Activated CD4-positive, alpha-beta T cell treated with anti-CD3 and anti-CD28 coated beads, Interleukin-2, amount 10 ng/mL, durations not matched to agents 24 days and 14 days (primary cell): ENCODE results near the gene DSCAM. TPM values are rescaled to one million over a fixed set of nuclear protein-coding genes. Genes with fewer than 3 reads are reported as not detected.
"Not testable (repeated sequence)": the region's sequence is repeated elsewhere in the genome, so short reads cannot be mapped to it uniquely, and the experiment has no call there.

Experiments
- DNase-seq: peaks from one replicate; pipeline ENCODE4 v3.0.0; 2022
- H3K27ac Mint-ChIP-seq: one replicate; pipeline ENCODE4 v1.8.0; 2022; ENCODE audit warnings: mild to moderate bottlenecking, mixed read lengths
- H3K27me3 Mint-ChIP-seq: one replicate; pipeline ENCODE4 v1.8.0; 2022; ENCODE audit warnings: mixed read lengths
- H3K36me3 Mint-ChIP-seq: one replicate; pipeline ENCODE4 v1.8.0; 2022; ENCODE audit warnings: low read depth, mild to moderate bottlenecking, mixed read lengths
- H3K4me1 Mint-ChIP-seq: one replicate; pipeline ENCODE4 v1.8.0; 2021; ENCODE audit warnings: mixed read lengths
- H3K4me3 Mint-ChIP-seq: one replicate; pipeline ENCODE4 v1.8.0; 2022; ENCODE audit warnings: mild to moderate bottlenecking, moderate library complexity, mixed read lengths
- H3K9me3 Mint-ChIP-seq: one replicate; pipeline ENCODE4 v1.8.0; 2021; ENCODE audit warnings: mixed read lengths
- intact Hi-C: fragments of 100-400 bp; cut with micrococcal nuclease; formaldehyde crosslinking; loops from one replicate; pipeline ENCODE4 v1.15.1; 2023
- total RNA-seq: library from RNA; stranded (reverse); gene quantifications from 2 replicates; pipeline ENCODE4 v1.2.3, GENCODE V29; 2022

Gene DSCAM
- total RNA-seq, 1 donor from 2014 or later = not detected

GRCh38 chr21:40320718-40321117 is 526.2 kb downstream of the DSCAM start:
- H3K9me3 Mint-ChIP-seq, H3K36me3 Mint-ChIP-seq, H3K4me3 Mint-ChIP-seq, intact Hi-C loops, H3K27ac Mint-ChIP-seq, DNase-seq, H3K4me1 Mint-ChIP-seq, H3K27me3 Mint-ChIP-seq: not testable (repeated sequence)

- Mint-ChIP-seq H3K27ac (no peak overlapping the region), H3K9me3 (peaks cover 11% of the 10 kb centered on the region), H3K4me1 (no peaks in the 10 kb centered on the region), H3K36me3 (no peaks in the 10 kb centered on the region), H3K4me3 (no peak overlapping the region), H3K27me3 (no peaks in the 10 kb centered on the region)
- no peak for DNase-seq
- intact Hi-C loops = no loop called here
Measured at GRCh38 chr21:40318371-40318770, 528.6 kb downstream of the DSCAM start.

DNA sequence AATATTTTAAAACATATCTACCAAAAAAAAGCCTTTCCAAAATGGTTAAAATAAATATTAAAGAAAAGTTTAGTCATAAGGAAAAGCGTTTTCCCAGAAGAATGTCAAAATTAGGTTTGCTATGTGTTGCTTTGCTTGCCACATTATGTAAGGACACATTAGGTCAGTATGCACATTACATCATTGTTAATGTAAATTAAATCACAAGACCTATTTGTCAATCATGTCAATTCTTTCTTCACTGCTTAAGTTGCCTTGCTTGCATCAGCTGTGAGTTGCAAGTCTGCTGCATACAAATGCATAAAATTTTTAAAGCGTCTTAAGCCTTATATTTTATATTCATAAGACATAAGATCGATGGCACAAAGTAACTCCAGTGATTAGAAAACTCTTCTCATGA is 530.9 kb downstream of the DSCAM start:
- intact Hi-C loops = no loop called here

DNA sequence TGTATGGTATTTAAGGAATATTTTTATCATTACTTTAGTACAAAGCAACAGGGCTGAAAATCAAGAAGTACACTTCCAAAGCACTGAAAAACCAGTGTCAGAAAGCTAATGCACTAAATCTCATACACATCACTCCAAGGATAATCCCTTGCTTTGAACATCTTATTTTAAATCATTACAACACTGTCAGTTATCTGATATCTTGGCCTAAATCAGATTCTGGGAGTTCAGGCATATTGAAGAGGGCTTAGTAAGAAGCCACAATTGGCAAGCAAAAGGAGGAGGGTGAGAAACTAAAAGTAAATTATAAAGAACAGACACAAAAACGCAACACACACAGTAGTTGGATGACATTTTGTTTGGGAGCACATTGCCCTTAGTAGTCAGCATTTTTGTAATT is 531.3 kb downstream of the DSCAM start:
- DNase-seq = no peak

More for the DNA sequence above, 530.9 kb downstream of the DSCAM start:
- H3K27me3 Mint-ChIP-seq = no peaks in the 10 kb centered on the region
- H3K36me3 Mint-ChIP-seq = no peaks in the 10 kb centered on the region
- H3K9me3 Mint-ChIP-seq = peaks cover 8% of the 10 kb centered on the region
- no peak overlapping the region for H3K27ac Mint-ChIP-seq
- H3K4me1 Mint-ChIP-seq = no peaks in the 10 kb centered on the region
- H3K4me3 Mint-ChIP-seq = no peak overlapping the region
- no peak for DNase-seq

GRCh38 chr21:40313260-40313659 is 533.7 kb downstream of the DSCAM start:
- no peak overlapping the region for H3K27ac Mint-ChIP-seq
- intact Hi-C loops = no loop called here
- DNase-seq = no peak
- no peaks in the 10 kb centered on the region for H3K4me1 Mint-ChIP-seq
- peaks cover 8% of the 10 kb centered on the region for H3K9me3 Mint-ChIP-seq
- H3K27me3 Mint-ChIP-seq = no peaks in the 10 kb centered on the region
- no peak overlapping the region for H3K4me3 Mint-ChIP-seq
- H3K36me3 Mint-ChIP-seq = no peaks in the 10 kb centered on the region

More for the DNA sequence above, 531.3 kb downstream of the DSCAM start:
- Mint-ChIP-seq H3K27me3 (no peaks in the 10 kb centered on the region), H3K36me3 (no peaks in the 10 kb centered on the region), H3K9me3 (peaks cover 8% of the 10 kb centered on the region), H3K4me3 (no peak overlapping the region), H3K4me1 (no peaks in the 10 kb centered on the region), H3K27ac (no peak overlapping the region)
- intact Hi-C loops = no loop called here

GRCh38 chr21:40300300-40300699 is 546.7 kb downstream of the DSCAM start:
- Mint-ChIP-seq H3K4me3 (no peak overlapping the region), H3K27me3 (no peaks in the 10 kb centered on the region), H3K9me3 (peaks cover 7% of the 10 kb centered on the region), H3K4me1 (no peaks in the 10 kb centered on the region), H3K36me3 (no peaks in the 10 kb centered on the region), H3K27ac (no peak overlapping the region)
- intact Hi-C loops = no loop called here
- no peak for DNase-seq

GRCh38 chr21:40299451-40299850 is 547.5 kb downstream of the DSCAM start:
- Mint-ChIP-seq H3K9me3 (peaks cover 7% of the 10 kb centered on the region), H3K4me3 (no peak overlapping the region), H3K27ac (no peak overlapping the region), H3K36me3 (no peaks in the 10 kb centered on the region), H3K27me3 (no peaks in the 10 kb centered on the region), H3K4me1 (no peaks in the 10 kb centered on the region)
- intact Hi-C loops = no loop called here
- no peak for DNase-seq

DNA sequence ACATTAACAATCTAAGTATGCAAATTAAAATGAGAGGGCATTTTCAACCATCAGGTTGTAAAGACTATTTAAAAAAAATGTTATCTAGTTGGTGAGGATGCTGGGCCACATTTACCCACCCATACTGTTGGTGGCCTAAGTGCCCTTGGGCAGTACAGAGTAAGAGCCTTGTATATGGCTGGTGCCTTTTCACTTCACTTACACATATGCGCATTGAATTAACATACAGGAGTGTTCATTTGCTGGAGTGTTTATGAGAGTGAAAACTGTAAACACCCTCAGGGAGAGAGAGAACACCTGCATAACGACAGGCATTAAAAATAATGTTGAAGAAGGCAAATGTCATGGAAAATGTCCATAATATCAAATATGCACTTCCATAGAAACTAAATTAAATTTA is 552.6 kb downstream of the DSCAM start:
- no peaks in the 10 kb centered on the region for H3K27me3 Mint-ChIP-seq

DNA sequence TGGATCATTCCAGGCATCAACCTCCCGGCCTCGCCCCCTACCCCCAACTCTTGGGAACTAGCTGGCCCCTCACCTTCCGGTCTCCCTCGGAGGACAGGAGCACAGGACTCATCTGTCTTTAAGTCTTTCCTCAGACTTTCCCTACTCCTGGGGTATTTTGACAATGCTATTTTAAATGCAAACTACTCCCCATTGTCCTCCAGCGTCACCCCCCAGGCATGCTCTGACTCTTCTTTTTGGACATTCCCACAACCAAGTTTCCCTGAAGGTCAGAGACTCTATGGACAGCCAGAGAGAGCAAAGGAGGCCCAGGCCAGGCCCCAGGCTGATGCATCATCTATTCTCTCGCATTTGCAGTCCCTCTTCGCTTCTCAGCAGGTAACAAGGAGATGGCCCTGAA is 555.4 kb downstream of the DSCAM start:
- Mint-ChIP-seq H3K36me3 (no peaks in the 10 kb centered on the region), H3K27ac (no peak overlapping the region)
- intact Hi-C loops = no loop called here

More for the DNA sequence above, 552.6 kb downstream of the DSCAM start:
- DNase-seq = no peak
- intact Hi-C loops = no loop called here
- no peak overlapping the region for H3K4me3 Mint-ChIP-seq
- H3K36me3 Mint-ChIP-seq = no peaks in the 10 kb centered on the region
- H3K4me1 Mint-ChIP-seq = no peaks in the 10 kb centered on the region
- no peak overlapping the region for H3K27ac Mint-ChIP-seq
- no peaks in the 10 kb centered on the region for H3K9me3 Mint-ChIP-seq

DNA sequence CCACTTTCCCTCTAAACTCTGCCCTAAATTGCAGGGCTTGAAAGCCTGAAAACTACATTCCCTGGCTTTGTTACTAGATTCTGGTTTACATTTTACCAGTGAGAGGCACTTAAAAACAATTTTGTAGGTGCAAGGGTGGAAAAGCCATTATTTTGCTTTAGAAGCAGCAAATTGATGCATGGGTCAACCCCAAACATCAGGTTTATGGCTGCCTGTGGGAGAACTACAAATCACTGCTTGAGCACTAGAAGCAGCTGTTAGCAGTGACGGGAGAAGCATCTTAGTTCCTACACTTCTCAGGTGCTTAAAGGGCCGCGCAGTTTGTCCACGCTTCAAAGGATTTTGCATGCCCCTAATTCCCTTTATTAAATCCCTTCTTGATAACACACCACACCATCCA is 562.5 kb downstream of the DSCAM start:
- Mint-ChIP-seq H3K9me3 (peaks cover 7% of the 10 kb centered on the region), H3K4me3 (no peak overlapping the region), H3K36me3 (no peaks in the 10 kb centered on the region), H3K27ac (no peak overlapping the region), H3K27me3 (no peaks in the 10 kb centered on the region), H3K4me1 (no peaks in the 10 kb centered on the region)
- intact Hi-C loops = no loop called here
- no peak for DNase-seq

More for the DNA sequence above, 555.4 kb downstream of the DSCAM start:
- no peak for DNase-seq
- H3K4me3 Mint-ChIP-seq = no peak overlapping the region
- H3K27me3 Mint-ChIP-seq = no peaks in the 10 kb centered on the region
- no peaks in the 10 kb centered on the region for H3K9me3 Mint-ChIP-seq
- no peaks in the 10 kb centered on the region for H3K4me1 Mint-ChIP-seq

DNA sequence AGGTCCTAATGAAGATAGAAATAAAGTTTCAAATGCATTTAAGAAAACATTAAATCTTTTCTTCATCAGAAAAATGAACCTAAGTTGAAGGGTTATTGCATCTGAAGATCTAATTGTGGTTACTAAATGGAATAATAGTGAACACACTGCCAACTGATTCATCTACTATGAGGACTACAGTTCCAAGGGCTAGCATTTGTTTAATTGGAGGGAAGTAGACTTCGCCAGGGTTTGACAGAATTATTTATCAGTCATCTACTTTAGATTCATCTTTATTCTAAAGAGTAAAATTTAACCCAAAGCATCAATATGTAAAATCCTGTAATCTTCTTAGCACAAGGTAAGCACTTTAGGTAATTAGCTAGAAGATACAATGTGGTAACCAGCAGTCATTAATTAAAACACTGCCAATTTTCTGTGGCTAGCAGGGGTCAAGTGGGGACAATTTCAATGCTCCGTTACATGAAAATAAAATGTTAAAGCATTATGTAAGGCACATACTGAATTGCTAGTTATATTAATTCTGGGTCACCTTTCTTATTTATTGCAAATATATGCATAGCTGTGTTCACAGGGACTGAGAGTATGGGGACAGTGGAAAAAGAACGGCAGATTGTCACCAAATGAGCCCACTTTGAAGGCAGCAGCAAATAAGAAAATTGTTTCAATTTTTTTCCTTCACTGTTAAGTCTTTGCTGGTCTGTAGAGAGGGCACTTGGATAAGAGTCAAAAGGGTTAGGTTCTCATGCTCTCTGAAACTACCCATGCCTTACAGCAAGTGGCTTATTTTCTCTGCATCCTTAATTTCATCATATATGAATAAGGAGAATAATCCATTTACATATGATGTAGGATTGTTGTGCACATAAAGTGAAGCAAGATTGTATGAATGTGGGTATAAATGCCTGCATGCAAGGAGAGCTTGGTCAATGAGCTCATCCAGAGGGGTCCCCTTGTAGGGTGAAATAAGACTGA is 563.8 kb downstream of the DSCAM start:
- Mint-ChIP-seq H3K36me3 (no peaks in the 10 kb centered on the region), H3K27me3 (no peaks in the 10 kb centered on the region), H3K4me3 (no peak overlapping the region), H3K27ac (no peak overlapping the region), H3K9me3 (peaks cover 7% of the 10 kb centered on the region), H3K4me1 (no peaks in the 10 kb centered on the region)
- intact Hi-C loops = no loop called here
- DNase-seq = no peak

GRCh38 chr21:40278345-40278744 is 568.6 kb downstream of the DSCAM start:
- H3K4me3 Mint-ChIP-seq = no peak overlapping the region
- no peaks in the 10 kb centered on the region for H3K27me3 Mint-ChIP-seq
- no peak for DNase-seq
- no peaks in the 10 kb centered on the region for H3K4me1 Mint-ChIP-seq
- no peak overlapping the region for H3K27ac Mint-ChIP-seq
- H3K36me3 Mint-ChIP-seq = no peaks in the 10 kb centered on the region
- H3K9me3 Mint-ChIP-seq = peaks cover 2% of the 10 kb centered on the region
- intact Hi-C loops = no loop called here

DNA sequence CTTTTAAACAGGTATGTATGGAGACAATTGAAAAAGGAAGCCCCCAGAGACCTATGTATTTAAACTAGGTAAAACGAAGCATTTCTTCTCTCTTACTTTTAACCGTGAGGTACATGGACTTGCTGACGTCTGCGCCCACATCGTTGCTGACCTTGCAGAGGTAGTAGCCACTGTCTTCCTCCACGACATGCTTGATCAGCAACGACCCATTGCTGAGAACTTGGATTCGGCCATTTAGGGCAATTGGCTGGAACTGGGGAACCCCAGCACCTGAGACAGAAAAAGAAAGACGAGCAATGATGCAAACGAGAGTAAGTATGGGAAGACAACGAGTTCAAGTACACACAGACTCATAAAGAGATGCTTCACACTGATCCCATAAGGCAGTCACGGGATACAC is 571.0 kb downstream of the DSCAM start:
- intact Hi-C loops = no loop called here

DNA sequence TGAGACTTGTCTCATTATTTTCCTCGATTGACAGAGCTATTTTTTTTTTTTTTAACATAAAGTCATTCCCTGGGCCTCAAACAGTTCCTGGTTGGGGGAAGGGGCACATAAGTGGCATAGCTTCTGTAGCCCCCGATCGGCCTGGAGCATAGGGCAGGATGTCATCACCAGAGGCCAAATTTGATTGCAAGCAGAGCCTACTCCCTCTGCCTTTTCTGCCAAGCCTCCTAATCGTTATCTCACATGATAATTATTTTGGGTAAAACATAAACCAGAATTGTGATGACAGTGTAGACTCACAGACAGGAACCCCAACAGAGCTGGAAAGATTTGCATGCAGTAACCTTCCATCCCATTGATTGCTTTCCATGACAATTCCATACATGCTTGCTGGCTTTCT is 574.9 kb downstream of the DSCAM start:
- H3K4me3 Mint-ChIP-seq = no peak overlapping the region
- H3K27ac Mint-ChIP-seq = no peak overlapping the region
- intact Hi-C loops = no loop called here
- H3K9me3 Mint-ChIP-seq = no peaks in the 10 kb centered on the region
- no peaks in the 10 kb centered on the region for H3K4me1 Mint-ChIP-seq
- no peaks in the 10 kb centered on the region for H3K36me3 Mint-ChIP-seq
- no peaks in the 10 kb centered on the region for H3K27me3 Mint-ChIP-seq
- DNase-seq = no peak

More for the DNA sequence above, 571.0 kb downstream of the DSCAM start:
- Mint-ChIP-seq H3K27ac (no peak overlapping the region), H3K36me3 (no peaks in the 10 kb centered on the region), H3K4me1 (no peaks in the 10 kb centered on the region), H3K4me3 (no peak overlapping the region), H3K27me3 (no peaks in the 10 kb centered on the region), H3K9me3 (peaks cover 2% of the 10 kb centered on the region)
- no peak for DNase-seq
